ENCODE results near the gene PDPN. TPM values are rescaled to one million over a fixed set of nuclear protein-coding genes. Genes with fewer than 3 reads are reported as not detected.

The PDPN gene
- total and polyA plus RNA-seq, 9 of the 15 experiments (the other 6 are each of a cell fraction or from before 2014, with no cell fraction given) = 0.11 TPM; not detected in 8

DNA sequence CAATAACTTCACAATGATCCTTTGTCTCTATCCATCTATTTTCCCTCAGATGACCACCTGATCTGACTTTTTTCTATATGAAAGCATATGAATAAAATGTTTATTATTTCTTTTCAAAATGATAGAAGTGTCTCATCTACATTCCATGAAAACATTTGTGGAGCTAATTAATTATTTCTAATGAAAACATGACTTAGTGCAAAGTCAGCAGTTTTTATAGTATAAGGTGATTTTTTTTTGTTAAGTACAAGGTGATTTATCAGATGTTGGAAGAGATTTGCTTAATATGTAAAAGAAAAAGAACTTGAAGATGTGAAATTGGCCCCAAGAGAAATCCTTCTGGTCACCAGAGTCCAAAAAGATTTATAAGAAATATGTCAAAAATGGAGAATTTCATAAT, 43.5 kb downstream of the PDPN start (continued):
- TF ChIP-seq CBX1 (IDR thresholded peaks at IDR 0.05; ENCODE audit: low read depth) = no peak

DNA sequence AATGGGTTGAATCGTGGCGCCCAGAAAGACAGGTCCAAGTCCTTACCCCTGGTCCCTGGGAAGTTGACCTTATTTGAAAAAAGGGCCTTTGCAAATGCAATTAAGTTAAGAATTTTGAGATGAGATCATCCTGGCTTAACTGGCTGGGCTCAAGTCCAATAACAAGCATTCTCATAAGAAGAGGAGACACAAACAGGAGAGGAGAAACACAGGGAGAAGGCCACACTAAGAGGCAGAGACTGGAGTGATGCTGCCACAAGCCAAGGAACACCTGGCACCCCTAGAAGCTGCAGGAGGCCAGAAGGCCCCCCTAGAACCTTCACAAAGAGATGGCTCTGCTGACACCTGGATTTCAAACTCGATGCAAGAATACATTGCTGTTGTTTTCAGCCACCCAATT, 44.6 kb downstream of the PDPN start:
- BruUV-seq (replicated peaks) = no TSS peak
- DNase-seq (ENCODE audit: extremely low read depth in 1 of 4, low spot score in 3 of 4) (no peak), ATAC-seq (no peak), FAIRE-seq (no peak)
- no peak overlapping the region for H3K27ac ChIP-seq (ENCODE audit: extremely low read depth, low read depth, low read length)
- H2AFZ ChIP-seq (ENCODE audit: low read depth, low read length) = no peak overlapping the region
- no peaks in the 10 kb centered on the region for H3K4me1 ChIP-seq (replicated peaks in 1 of 2; ENCODE audit: control insufficient read depth in 2 of 2, insufficient read depth in 2 of 2, low read length in 2 of 2)
- H3K79me2 ChIP-seq (ENCODE audit: control insufficient read depth, insufficient read depth, low read length) = no peaks in the 10 kb centered on the region
- in situ Hi-C loops (cut with MboI) (no loop called here), intact Hi-C loops (cut with micrococcal nuclease) (no loop called here)
- H3K27me3 ChIP-seq (ENCODE audit: control insufficient read depth in 2 of 2, insufficient read depth in 2 of 2, low read length in 2 of 2) = peaks cover 0 to 23% of the 10 kb centered on the region in 2 experiments; a peak in 2 of 5 replicates
- H3K4me2 ChIP-seq (ENCODE audit: insufficient read depth, low read length) = no peak overlapping the region
- WGBS (ENCODE audit: insufficient coverage, low coverage, missing lambda C conversion rate) = 2% methylated on average over 3 of the region's 3 CpGs
- no peaks in the 10 kb centered on the region for H4K20me1 ChIP-seq (replicated peaks; ENCODE audit: control insufficient read depth, insufficient read depth, low read length)
- no peaks in the 10 kb centered on the region for H3K9me1 ChIP-seq (ENCODE audit: control insufficient read depth, insufficient read depth, low read length)
- ChIA-PET POLR2A (no interaction called here), CTCF (ENCODE audit: low intra/inter-chr PET ratio) (no interaction called here)
- H3K4me3 ChIP-seq = no peak overlapping the region
- H3K9me3 ChIP-seq (replicated peaks; ENCODE audit: control insufficient read depth, insufficient read depth, low read depth, low read length) = no peaks in the 10 kb centered on the region
- no peaks in the 10 kb centered on the region for H3K36me3 ChIP-seq (ENCODE audit: control insufficient read depth, insufficient read depth, low read length)
- H3K9ac ChIP-seq (ENCODE audit: insufficient read depth in 1 of 2, low read depth in 2 of 2, low read length in 2 of 2) = no peak overlapping the region
- TF ChIP-seq SAFB2 (IDR thresholded peaks at IDR 0.05; ENCODE audit: borderline replicate concordance, low read depth, low read length, severe bottlenecking) = no peak

DNA sequence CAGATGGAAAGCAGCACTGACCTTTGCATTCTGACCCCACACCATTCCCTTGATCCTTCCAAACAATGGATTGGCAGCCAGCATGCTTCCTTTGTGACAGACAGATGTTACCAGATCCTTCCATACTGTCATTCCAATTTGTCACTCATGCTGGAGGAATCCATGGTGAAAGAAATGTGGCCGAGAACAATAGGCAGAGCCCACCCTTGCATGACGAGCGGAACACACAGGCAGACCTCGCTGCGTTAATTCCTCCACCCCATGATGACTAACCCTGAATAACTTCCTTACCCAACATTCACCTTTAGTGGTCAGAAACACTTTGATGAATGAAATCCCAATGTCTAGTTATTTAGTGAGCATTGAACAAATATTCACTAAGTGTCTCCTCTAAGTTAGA, 45.1 kb downstream of the PDPN start:
- WGBS (ENCODE audit: insufficient coverage, low coverage, missing lambda C conversion rate) = 2% methylated on average over 5 of the region's 5 CpGs
- Histone ChIP-seq H3K4me1 (replicated peaks in 1 of 2; ENCODE audit: control insufficient read depth in 2 of 2, insufficient read depth in 2 of 2, low read length in 2 of 2) (no peaks in the 10 kb centered on the region), H3K79me2 (ENCODE audit: control insufficient read depth, insufficient read depth, low read length) (no peaks in the 10 kb centered on the region), H3K36me3 (ENCODE audit: control insufficient read depth, insufficient read depth, low read length) (no peaks in the 10 kb centered on the region), H3K4me2 (ENCODE audit: insufficient read depth, low read length) (no peak overlapping the region), H3K9ac (ENCODE audit: insufficient read depth in 1 of 2, low read depth in 2 of 2, low read length in 2 of 2) (no peak overlapping the region), H3K9me3 (replicated peaks; ENCODE audit: control insufficient read depth, insufficient read depth, low read depth, low read length) (no peaks in the 10 kb centered on the region), H3K9me1 (ENCODE audit: control insufficient read depth, insufficient read depth, low read length) (no peaks in the 10 kb centered on the region), H2AFZ (ENCODE audit: low read depth, low read length) (no peak overlapping the region), H3K27me3 (ENCODE audit: control insufficient read depth in 2 of 2, insufficient read depth in 2 of 2, low read length in 2 of 2) (peaks cover 0 to 23% of the 10 kb centered on the region in 2 experiments; a peak in 2 of 5 replicates), H4K20me1 (replicated peaks; ENCODE audit: control insufficient read depth, insufficient read depth, low read length) (no peaks in the 10 kb centered on the region), H3K4me3 (no peak overlapping the region), H3K27ac (ENCODE audit: extremely low read depth, low read depth, low read length) (no peak overlapping the region)
- CTCF ChIA-PET (ENCODE audit: low intra/inter-chr PET ratio) = no interaction called here
- ATAC-seq (no peak), DNase-seq (ENCODE audit: extremely low read depth in 1 of 4, low spot score in 3 of 4) (no peak), FAIRE-seq (no peak)
- TF ChIP-seq, protein P1, sequence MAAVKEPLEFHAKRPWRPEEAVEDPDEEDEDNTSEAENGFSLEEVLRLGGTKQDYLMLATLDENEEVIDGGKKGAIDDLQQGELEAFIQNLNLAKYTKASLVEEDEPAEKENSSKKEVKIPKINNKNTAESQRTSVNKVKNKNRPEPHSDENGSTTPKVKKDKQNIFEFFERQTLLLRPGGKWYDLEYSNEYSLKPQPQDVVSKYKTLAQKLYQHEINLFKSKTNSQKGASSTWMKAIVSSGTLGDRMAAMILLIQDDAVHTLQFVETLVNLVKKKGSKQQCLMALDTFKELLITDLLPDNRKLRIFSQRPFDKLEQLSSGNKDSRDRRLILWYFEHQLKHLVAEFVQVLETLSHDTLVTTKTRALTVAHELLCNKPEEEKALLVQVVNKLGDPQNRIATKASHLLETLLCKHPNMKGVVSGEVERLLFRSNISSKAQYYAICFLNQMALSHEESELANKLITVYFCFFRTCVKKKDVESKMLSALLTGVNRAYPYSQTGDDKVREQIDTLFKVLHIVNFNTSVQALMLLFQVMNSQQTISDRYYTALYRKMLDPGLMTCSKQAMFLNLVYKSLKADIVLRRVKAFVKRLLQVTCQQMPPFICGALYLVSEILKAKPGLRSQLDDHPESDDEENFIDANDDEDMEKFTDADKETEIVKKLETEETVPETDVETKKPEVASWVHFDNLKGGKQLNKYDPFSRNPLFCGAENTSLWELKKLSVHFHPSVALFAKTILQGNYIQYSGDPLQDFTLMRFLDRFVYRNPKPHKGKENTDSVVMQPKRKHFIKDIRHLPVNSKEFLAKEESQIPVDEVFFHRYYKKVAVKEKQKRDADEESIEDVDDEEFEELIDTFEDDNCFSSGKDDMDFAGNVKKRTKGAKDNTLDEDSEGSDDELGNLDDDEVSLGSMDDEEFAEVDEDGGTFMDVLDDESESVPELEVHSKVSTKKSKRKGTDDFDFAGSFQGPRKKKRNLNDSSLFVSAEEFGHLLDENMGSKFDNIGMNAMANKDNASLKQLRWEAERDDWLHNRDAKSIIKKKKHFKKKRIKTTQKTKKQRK (IDR thresholded peaks at IDR 0.05; ENCODE audit: borderline replicate concordance, low read depth, low read length) = no peak
- TF ChIP-seq XRCC5 (IDR thresholded peaks at IDR 0.05; ENCODE audit: low read depth, low read length) (no peak), TCF7L2 (IDR thresholded peaks at IDR 0.05; ENCODE audit: low read depth, low read length) (no peak), SOX6 (IDR thresholded peaks at IDR 0.05) (no peak)
- BruUV-seq (replicated peaks) = no TSS peak
- intact Hi-C loops (cut with micrococcal nuclease) = no loop called here
- in situ Hi-C loops (cut with MboI) = no loop called here
- POLR2A ChIA-PET = no interaction called here

Data from K562 (cell line).